K562 (cell line): ENCODE data around the gene DYNLL1. TPM values are rescaled to one million over a fixed set of nuclear protein-coding genes. Genes with fewer than 3 reads are reported as not detected.

Source experiments
- BACH1 ChIP-seq: fragments of 200-800 bp; sonication (Bioruptor generic); IDR thresholded peaks from 2 replicates; pipeline ENCODE4 v1.6.1; 2016; ENCODE audit warnings: missing genetic modification characterization, missing compliant biosample characterization
- BDP1 ChIP-seq: IDR thresholded peaks from 3 replicates; pipeline ENCODE4 v1.6.1; 2011; ENCODE audit not compliant: insufficient read length, insufficient read depth
- BRCA1 ChIP-seq, 2 experiments: fragments of 450-650 bp in 1 of 2; sonication (generic) in 1 of 2; formaldehyde crosslinking in 1 of 2; IDR thresholded peaks; 2 replicates each; pipeline versions ENCODE4 v1.5.0 to v1.6.1; 2017 to 2020; ENCODE audit warnings: mild to moderate bottlenecking in 1 of 2, missing genetic modification reagents in 1 of 2
- CBFA2T2 ChIP-seq: fragments of 450-650 bp; conservative IDR thresholded peaks from 2 replicates; pipeline ENCODE4 v1.6.1; 2017; ENCODE audit warnings: mild to moderate bottlenecking
- DPF2 ChIP-seq: fragments of 450-650 bp; IDR thresholded peaks from 2 replicates; pipeline ENCODE4 v1.6.1; 2016
- EGR1 ChIP-seq: fragments of 450-650 bp; conservative IDR thresholded peaks from 2 replicates; pipeline ENCODE4 v1.6.1; 2017; ENCODE audit warnings: mild to moderate bottlenecking
- GABPA ChIP-seq: fragments of 200-800 bp; sonication (Bioruptor generic); conservative IDR thresholded peaks from 2 replicates; pipeline ENCODE4 v1.6.1; 2016; ENCODE audit warnings: low read depth, missing genetic modification characterization, missing compliant biosample characterization
- HCFC1 ChIP-seq: IDR thresholded peaks from 2 replicates; pipeline ENCODE4 v1.6.1; 2012; ENCODE audit warnings: low read depth, low read length, improper control_type of control experiment
- IRF1 ChIP-seq: sonication (generic); formaldehyde crosslinking; IDR thresholded peaks from 2 replicates; pipeline ENCODE4 v1.8.0; 2022; ENCODE audit warnings: missing genetic modification reagents, mild to moderate bottlenecking, borderline replicate concordance
- LARP7 ChIP-seq: fragments of 450-650 bp; IDR thresholded peaks from 2 replicates; pipeline ENCODE4 v1.6.1; 2016
- MAFK ChIP-seq: IDR thresholded peaks from 2 replicates; pipeline ENCODE4 v1.6.1; 2011; ENCODE audit warnings: low read length, improper control_type of control experiment
- MEF2A ChIP-seq: IDR thresholded peaks from 2 replicates; pipeline ENCODE4 v1.6.1; 2011; ENCODE audit warnings: low read depth, mild to moderate bottlenecking, low read length, moderate library complexity; ENCODE audit not compliant: control insufficient read depth
- MIER1 ChIP-seq: fragments of 450-650 bp; IDR thresholded peaks from 2 replicates; pipeline ENCODE4 v1.6.1; 2016; ENCODE audit warnings: antibody characterized with exemption, mild to moderate bottlenecking, low read depth
- MXI1 ChIP-seq: IDR thresholded peaks from 2 replicates; pipeline ENCODE4 v1.6.1; 2011; ENCODE audit warnings: low read depth, mild to moderate bottlenecking, improper control_type of control experiment, low read length
- NFIC ChIP-seq: fragments of 450-650 bp; IDR thresholded peaks from 2 replicates; pipeline ENCODE4 v1.6.1; 2017; ENCODE audit warnings: mild to moderate bottlenecking, inconsistent platforms
- SAP30 ChIP-seq: fragments of 200-600 bp; sonication (generic); IDR thresholded peaks from 2 replicates; pipeline ENCODE4 v1.6.1; 2012; ENCODE audit warnings: borderline replicate concordance, low read depth, mild to moderate bottlenecking, moderate library complexity, low read length, control low read depth, inconsistent platforms; ENCODE audit not compliant: insufficient read depth, poor library complexity, severe bottlenecking
- SMARCB1 ChIP-seq: IDR thresholded peaks from 2 replicates; pipeline ENCODE4 v1.6.1; 2011; ENCODE audit warnings: improper control_type of control experiment, low read depth; ENCODE audit not compliant: insufficient read length
- TCF3 ChIP-seq: sonication (generic); formaldehyde crosslinking; IDR thresholded peaks from 2 replicates; pipeline ENCODE4 v1.4.0; 2020; ENCODE audit warnings: mild to moderate bottlenecking, missing genetic modification reagents
- ZFX ChIP-seq: sonication (generic); formaldehyde crosslinking; IDR thresholded peaks from 2 replicates; pipeline ENCODE4 v1.8.0; 2022; ENCODE audit warnings: mild to moderate bottlenecking, missing genetic modification reagents, moderate library complexity
- ZHX1 ChIP-seq: fragments of 150-350 bp; conservative IDR thresholded peaks from 2 replicates; pipeline ENCODE4 v1.6.1; 2014; ENCODE audit warnings: low read length
- ZNF589 ChIP-seq: fragments of 200-800 bp; sonication (Bioruptor generic); IDR thresholded peaks from 2 replicates; pipeline ENCODE4 v1.6.1; 2016; ENCODE audit warnings: low read depth, missing genetic modification characterization, missing compliant biosample characterization
- ZNF79 ChIP-seq: fragments of 250-450 bp; sonication (Bioruptor Pico); IDR thresholded peaks from 2 replicates; pipeline ENCODE4 v1.4.0; 2020; ENCODE audit warnings: low read depth, mild to moderate bottlenecking, moderate library complexity
- polyA plus RNA-seq, 8 experiments: library from polyadenylated mRNA; depleted of rRNA in 4 of 8; stranded (reverse) in 5 of 8; unstranded in 3 of 8; fragments of >200 nt; fragmentation: Nextera tagmentation in 2 of 8; fragmentation: Illumina TruSeq in 1 of 8; extraction: Ambion mirVana in 2 of 8; extraction: Trizol in 1 of 8; gene quantifications; 2 replicates each; pipeline versions ENCODE4 v1.2.1 to v1.2.3, GENCODE V29; 2011 to 2014; ENCODE audit warnings: inconsistent platforms in 1 of 8, missing spikeins in 1 of 8
- total RNA-seq, 7 experiments: library from RNA; depleted of rRNA in 6 of 7; stranded (reverse); fragments of >200 nt in 6 of 7; fragmentation: Illumina TruSeq in 2 of 7; extraction: Trizol in 2 of 7; gene quantifications; 2 replicates each; pipeline versions ENCODE4 v1.2.1 to v1.2.3, GENCODE V29; 2011 to 2021; ENCODE audit warnings: low replicate concordance in 1 of 7
- TF ChIP-seq, protein P1 (sequence below): sonication (generic); formaldehyde crosslinking; IDR thresholded peaks from 2 replicates; pipeline ENCODE4 v1.8.0; 2022; ENCODE audit warnings: mild to moderate bottlenecking, missing genetic modification reagents, borderline replicate concordance

Gene DYNLL1
- total and polyA plus RNA-seq, 9 of the 15 experiments (the other 6 are each of a cell fraction or from before 2014, with no cell fraction given): 303 to 1,112 (median 468) TPM

- no peak for TF ChIP-seq ZHX1
- peak; percentile 61 for TF ChIP-seq EGR1
- peak; percentile 64 for TF ChIP-seq TCF3
- TF ChIP-seq, protein P1, sequence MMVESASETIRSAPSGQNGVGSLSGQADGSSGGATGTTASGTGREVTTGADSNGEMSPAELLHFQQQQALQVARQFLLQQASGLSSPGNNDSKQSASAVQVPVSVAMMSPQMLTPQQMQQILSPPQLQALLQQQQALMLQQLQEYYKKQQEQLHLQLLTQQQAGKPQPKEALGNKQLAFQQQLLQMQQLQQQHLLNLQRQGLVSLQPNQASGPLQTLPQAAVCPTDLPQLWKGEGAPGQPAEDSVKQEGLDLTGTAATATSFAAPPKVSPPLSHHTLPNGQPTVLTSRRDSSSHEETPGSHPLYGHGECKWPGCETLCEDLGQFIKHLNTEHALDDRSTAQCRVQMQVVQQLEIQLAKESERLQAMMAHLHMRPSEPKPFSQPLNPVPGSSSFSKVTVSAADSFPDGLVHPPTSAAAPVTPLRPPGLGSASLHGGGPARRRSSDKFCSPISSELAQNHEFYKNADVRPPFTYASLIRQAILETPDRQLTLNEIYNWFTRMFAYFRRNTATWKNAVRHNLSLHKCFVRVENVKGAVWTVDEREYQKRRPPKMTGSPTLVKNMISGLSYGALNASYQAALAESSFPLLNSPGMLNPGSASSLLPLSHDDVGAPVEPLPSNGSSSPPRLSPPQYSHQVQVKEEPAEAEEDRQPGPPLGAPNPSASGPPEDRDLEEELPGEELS (CRISPR knock-in tag): no peak
- 0 out of 2 replicates have a peak, but pooled peaks have one; percentile 11 for TF ChIP-seq HCFC1
- TF ChIP-seq MIER1: no peak
- TF ChIP-seq SMARCB1: no peak
- no peak for TF ChIP-seq MAFK
- TF ChIP-seq GABPA (tag): no peak
- no peak for TF ChIP-seq MXI1
- 0 out of 2 replicates have a peak, but pooled peaks have one; percentile 35 for TF ChIP-seq MEF2A
- TF ChIP-seq LARP7: no peak
- TF ChIP-seq ZNF79 (CRISPR knock-in tag): no peak
- no peak for TF ChIP-seq IRF1 (CRISPR knock-in tag)
- TF ChIP-seq BDP1: no peak
- TF ChIP-seq BACH1 (tag): no peak
- peak; percentile 91 for TF ChIP-seq ZFX (CRISPR knock-in tag)
- no peak; the same call in none of the 2 replicates for TF ChIP-seq NFIC
- peak; percentile 69 for TF ChIP-seq CBFA2T2
- no peak for TF ChIP-seq BRCA1 (IDR thresholded peaks at IDR 0.05)
- no peak for TF ChIP-seq BRCA1 (CRISPR knock-in tag; IDR thresholded peaks at IDR 0.05)
- no peak for TF ChIP-seq ZNF589
- TF ChIP-seq SAP30: peak; percentile 75
- peak; percentile 82 for TF ChIP-seq DPF2
These were observed 39.1 kb downstream of the DYNLL1 start (continued) for GRCh38 chr12:120534703-120535655.
